Mucosa of gallbladder (tissue), 1 donor: ENCODE results near the gene HOXD11. TPM values are rescaled to one million over a fixed set of nuclear protein-coding genes. Genes with fewer than 3 reads are reported as not detected.

Experiments used
- DNase-seq: peaks from one replicate; pipeline ENCODE4 v3.0.0-alpha.2; 2020; ENCODE audit warnings: low spot score
- total RNA-seq: library from RNA; stranded (reverse); gene quantifications from one replicate; pipeline ENCODE4 v1.2.1, GENCODE V29; 2021
- donor health status: DM: no; HTN: no; CAD: no.

HOXD11 gene
- total RNA-seq, 1 donor from 2014 or later, result not detected

GRCh38 chr2:176081376-176081836, 25.7 kb upstream of the HOXD11 start:
- no peak for DNase-seq

- no peak for DNase-seq
Observed at GRCh38 chr2:176081837-176082524, 25.1 kb upstream of the HOXD11 start.

- DNase-seq, result no peak
Observed at GRCh38 chr2:176082525-176082823, 24.6 kb upstream of the HOXD11 start.

- no peak for DNase-seq
Observed at GRCh38 chr2:176082824-176083751, 24.0 kb upstream of the HOXD11 start.

GRCh38 chr2:176083796-176084261, 23.3 kb upstream of the HOXD11 start, which contains the start of gene EVX2:
Gene EVX2 (minus strand): TSS chr2:176083962. CDS start chr2:176083776, 186 bp downstream.
- no peak for DNase-seq

GRCh38 chr2:176084611-176085119, 22.4 kb upstream of the HOXD11 start:
- no peak for DNase-seq

GRCh38 chr2:176085120-176085788, 21.8 kb upstream of the HOXD11 start:
- DNase-seq, result no peak

GRCh38 chr2:176085861-176086771, 21.0 kb upstream of the HOXD11 start:
- DNase-seq, result no peak

- DNase-seq, result no peak
Observed at GRCh38 chr2:176087330-176088047, 19.6 kb upstream of the HOXD11 start.

GRCh38 chr2:176088048-176088936, 18.8 kb upstream of the HOXD11 start:
- peak; percentile 47 for DNase-seq

- no peak for DNase-seq
Observed at GRCh38 chr2:176088937-176089842, 17.9 kb upstream of the HOXD11 start.

- DNase-seq, result no peak
Observed at GRCh38 chr2:176089843-176090395, 17.2 kb upstream of the HOXD11 start.

GRCh38 chr2:176090862-176091261, 16.2 kb upstream of the HOXD11 start:
- no peak for DNase-seq

- no peak for DNase-seq
Observed at GRCh38 chr2:176091329-176092258, 15.5 kb upstream of the HOXD11 start.

- DNase-seq, result no peak
Observed at GRCh38 chr2:176092270-176093144, 14.6 kb upstream of the HOXD11 start, which contains the start of gene HOXD13. Gene HOXD13 (plus strand): TSS chr2:176092721. CDS start chr2:176092891, 170 bp downstream.
